ENCODE measurements around the gene SYNJ2.

SYNJ2 gene

GRCh38 chr6:158053377-158054313 is 72.0 kb downstream of the SYNJ2 start:
- in situ Hi-C loops (cut with HindIII; ENCODE audit: low sequenced_read_pairs), result no loop called here

GRCh38 chr6:158056355-158056754 is 74.7 kb downstream of the SYNJ2 start:
- in situ Hi-C loops (cut with HindIII; ENCODE audit: low sequenced_read_pairs), result no loop called here

- in situ Hi-C loops (cut with HindIII; ENCODE audit: low sequenced_read_pairs), result no loop called here
These were observed 75.1 kb downstream of the SYNJ2 start for GRCh38 chr6:158056804-158057203.

- in situ Hi-C loops (cut with HindIII; ENCODE audit: low sequenced_read_pairs), result no loop called here
These were observed 75.7 kb downstream of the SYNJ2 start for GRCh38 chr6:158057213-158057987.

GRCh38 chr6:158058171-158058651 is 76.5 kb downstream of the SYNJ2 start:
- in situ Hi-C loops (cut with HindIII; ENCODE audit: low sequenced_read_pairs), result no loop called here

- in situ Hi-C loops (cut with HindIII; ENCODE audit: low sequenced_read_pairs), result no loop called here
These were observed 77.4 kb downstream of the SYNJ2 start for GRCh38 chr6:158059108-158059507.

GRCh38 chr6:158060455-158061360 is 79.0 kb downstream of the SYNJ2 start:
- in situ Hi-C loops (cut with HindIII; ENCODE audit: low sequenced_read_pairs), result no loop called here

- in situ Hi-C loops (cut with HindIII; ENCODE audit: low sequenced_read_pairs), result no loop called here
These were observed 79.7 kb downstream of the SYNJ2 start for GRCh38 chr6:158061361-158061708.

GRCh38 chr6:158061709-158062461 is 80.2 kb downstream of the SYNJ2 start:
- in situ Hi-C loops (cut with HindIII; ENCODE audit: low sequenced_read_pairs), result no loop called here

- in situ Hi-C loops (cut with HindIII; ENCODE audit: low sequenced_read_pairs), result no loop called here
These were observed 82.1 kb downstream of the SYNJ2 start for GRCh38 chr6:158063736-158064135.

- in situ Hi-C loops (cut with HindIII; ENCODE audit: low sequenced_read_pairs), result no loop called here
These were observed 83.1 kb downstream of the SYNJ2 start for GRCh38 chr6:158064725-158065251.

- in situ Hi-C loops (cut with HindIII; ENCODE audit: low sequenced_read_pairs), result no loop called here
These were observed 84.6 kb downstream of the SYNJ2 start for GRCh38 chr6:158066136-158066781.

- in situ Hi-C loops (cut with HindIII; ENCODE audit: low sequenced_read_pairs), result no loop called here
These were observed 85.9 kb downstream of the SYNJ2 start for GRCh38 chr6:158067436-158068015.

GRCh38 chr6:158068156-158068892 is 86.7 kb downstream of the SYNJ2 start:
- in situ Hi-C loops (cut with HindIII; ENCODE audit: low sequenced_read_pairs), result no loop called here

- in situ Hi-C loops (cut with HindIII; ENCODE audit: low sequenced_read_pairs), result no loop called here
These were observed 87.5 kb downstream of the SYNJ2 start for GRCh38 chr6:158068893-158069799.

- in situ Hi-C loops (cut with HindIII; ENCODE audit: low sequenced_read_pairs), result no loop called here
These were observed 88.1 kb downstream of the SYNJ2 start for GRCh38 chr6:158069800-158070195.

GRCh38 chr6:158070513-158070912 is 88.8 kb downstream of the SYNJ2 start:
- in situ Hi-C loops (cut with HindIII; ENCODE audit: low sequenced_read_pairs), result no loop called here

All from DLD1 (cell line).